Retinal pigment epithelial cell (primary cell): Measurements from ENCODE around the gene CKS2.
A peak's percentile ranks its signal among the peaks of the same experiment; 100 is the strongest.

ENCODE experiments used
- DNase-seq: peaks from one replicate; pipeline ENCODE4 v3.0.0-alpha.2; 2010; ENCODE audit warnings: low read depth
- H3K4me3 ChIP-seq: 2 replicates; pipeline ENCODE4 v1.5.1; 2011; ENCODE audit warnings: mild to moderate bottlenecking, low read length, control low read depth, moderate library complexity
- TF ChIP-seq, protein P1 (sequence below): conservative IDR thresholded peaks from 2 replicates; pipeline ENCODE4 v1.5.1; 2011; ENCODE audit warnings: low read depth, low read length, control low read depth, inconsistent platforms

Gene CKS2

GRCh38 chr9:89350988-89351557 is 40.1 kb downstream of the CKS2 start:
- TF ChIP-seq, protein P1, sequence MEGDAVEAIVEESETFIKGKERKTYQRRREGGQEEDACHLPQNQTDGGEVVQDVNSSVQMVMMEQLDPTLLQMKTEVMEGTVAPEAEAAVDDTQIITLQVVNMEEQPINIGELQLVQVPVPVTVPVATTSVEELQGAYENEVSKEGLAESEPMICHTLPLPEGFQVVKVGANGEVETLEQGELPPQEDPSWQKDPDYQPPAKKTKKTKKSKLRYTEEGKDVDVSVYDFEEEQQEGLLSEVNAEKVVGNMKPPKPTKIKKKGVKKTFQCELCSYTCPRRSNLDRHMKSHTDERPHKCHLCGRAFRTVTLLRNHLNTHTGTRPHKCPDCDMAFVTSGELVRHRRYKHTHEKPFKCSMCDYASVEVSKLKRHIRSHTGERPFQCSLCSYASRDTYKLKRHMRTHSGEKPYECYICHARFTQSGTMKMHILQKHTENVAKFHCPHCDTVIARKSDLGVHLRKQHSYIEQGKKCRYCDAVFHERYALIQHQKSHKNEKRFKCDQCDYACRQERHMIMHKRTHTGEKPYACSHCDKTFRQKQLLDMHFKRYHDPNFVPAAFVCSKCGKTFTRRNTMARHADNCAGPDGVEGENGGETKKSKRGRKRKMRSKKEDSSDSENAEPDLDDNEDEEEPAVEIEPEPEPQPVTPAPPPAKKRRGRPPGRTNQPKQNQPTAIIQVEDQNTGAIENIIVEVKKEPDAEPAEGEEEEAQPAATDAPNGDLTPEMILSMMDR = no peak
- no peak for DNase-seq
- no peak overlapping the region for H3K4me3 ChIP-seq

DNA sequence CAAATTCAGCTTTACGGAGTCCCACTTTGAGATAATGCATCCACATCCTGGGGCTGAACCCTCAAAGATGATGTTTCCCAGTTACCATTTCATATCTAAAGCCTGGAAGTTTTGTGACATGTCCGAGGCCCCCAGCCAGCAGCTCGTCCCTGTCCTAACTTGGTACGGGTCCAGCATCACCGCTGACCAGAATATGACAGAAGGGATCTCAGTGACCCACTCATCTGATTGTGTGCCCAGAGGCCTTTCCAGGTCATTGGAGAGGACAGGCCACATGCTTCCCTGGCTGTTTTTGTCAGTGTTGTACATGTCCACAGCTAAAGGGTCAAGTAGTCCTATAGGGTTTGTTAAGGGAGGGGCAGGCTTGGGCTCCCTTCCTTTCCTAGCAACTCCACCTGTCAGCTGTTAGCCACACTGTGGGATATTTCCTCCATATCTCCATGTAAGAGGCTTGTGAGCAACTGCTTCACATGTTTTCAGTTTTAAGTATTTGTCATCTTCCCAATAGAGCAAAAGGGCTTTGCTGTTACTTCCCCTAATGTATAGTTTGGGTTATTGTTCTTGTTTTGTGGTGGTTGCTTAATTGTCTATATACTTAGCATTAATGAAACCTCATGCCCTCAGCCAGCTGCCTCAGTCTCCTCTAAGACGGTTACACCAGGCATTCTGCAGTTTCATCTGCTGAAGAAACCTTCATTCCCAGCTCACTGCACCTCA is 40.7 kb downstream of the CKS2 start:
- H3K4me3 ChIP-seq = no peak overlapping the region
- TF ChIP-seq, protein P1 = no peak
- no peak for DNase-seq

DNA sequence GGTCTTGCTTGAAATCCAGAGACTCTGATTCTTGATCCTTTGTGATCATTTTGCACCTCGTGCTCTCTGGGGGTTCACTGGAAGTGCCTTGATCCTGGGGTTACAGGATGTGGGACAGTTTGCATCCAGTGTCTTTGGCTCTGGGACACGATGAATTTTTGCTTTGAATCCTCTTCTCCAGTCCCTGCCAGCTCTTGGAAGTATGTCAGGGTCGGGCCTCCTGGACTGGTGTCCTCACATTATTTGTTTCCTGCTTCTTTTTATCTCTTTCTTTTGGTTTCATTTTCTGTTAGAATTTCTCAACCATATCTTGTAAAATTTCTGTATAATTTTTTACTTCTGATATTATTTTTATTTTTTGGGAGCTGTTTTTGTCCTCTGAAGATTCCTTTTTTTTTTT is 41.5 kb downstream of the CKS2 start:
- H3K4me3 ChIP-seq = no peak overlapping the region
- TF ChIP-seq, protein P1 = no peak
- no peak for DNase-seq

GRCh38 chr9:89352874-89353649 is 42.1 kb downstream of the CKS2 start:
- H3K4me3 ChIP-seq = no peak overlapping the region
- TF ChIP-seq, protein P1 = no peak
- no peak for DNase-seq

GRCh38 chr9:89353989-89354388 is 43.0 kb downstream of the CKS2 start:
- H3K4me3 ChIP-seq = no peak overlapping the region
- TF ChIP-seq, protein P1 = peak; percentile 30
- peak; percentile 66 for DNase-seq

DNA sequence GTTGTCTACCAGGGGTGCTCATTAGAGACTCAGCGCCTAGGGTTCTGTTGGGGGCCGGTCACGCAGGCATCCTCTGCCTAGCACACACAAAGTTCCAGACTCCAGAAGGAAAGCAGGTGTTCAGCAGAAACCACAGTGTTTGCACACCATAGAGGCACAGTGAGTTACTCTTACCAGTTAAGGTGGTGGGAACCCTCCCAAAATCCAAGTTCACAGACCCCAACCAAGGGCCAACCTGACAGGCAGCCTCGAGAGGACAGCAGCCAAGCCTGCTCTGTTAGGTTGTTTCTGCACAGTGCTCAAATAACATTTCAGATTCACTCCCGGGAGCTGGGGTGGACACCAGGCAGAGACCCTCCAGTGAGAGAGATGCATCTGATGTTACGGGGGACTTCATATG is 43.5 kb downstream of the CKS2 start:
- no peak overlapping the region for H3K4me3 ChIP-seq
- no peak for DNase-seq
- TF ChIP-seq, protein P1 = no peak
